GM18951 (cell line): Measurements from ENCODE around the gene STK25.

Experiments
- POLR2A ChIP-seq: IDR thresholded peaks from 4 replicates; pipeline ENCODE4 v1.6.1; 2011; ENCODE audit warnings: mild to moderate bottlenecking; ENCODE audit not compliant: insufficient read length, insufficient read depth; ENCODE audit errors: extremely low read depth
- in situ Hi-C: fragments of 300-500 bp; cut with MboI; formaldehyde crosslinking; loops from one replicate; pipeline ENCODE4 v1.12.0; 2022; ENCODE audit warnings: low sequenced_read_pairs, mixed read lengths, inconsistent platforms; ENCODE audit not compliant: unreplicated experiment

Gene STK25

GRCh38 chr2:241500016-241500415 is 8.4 kb downstream of the STK25 start:
- in situ Hi-C loops, result no loop called here
- no peak for TF ChIP-seq POLR2A

DNA sequence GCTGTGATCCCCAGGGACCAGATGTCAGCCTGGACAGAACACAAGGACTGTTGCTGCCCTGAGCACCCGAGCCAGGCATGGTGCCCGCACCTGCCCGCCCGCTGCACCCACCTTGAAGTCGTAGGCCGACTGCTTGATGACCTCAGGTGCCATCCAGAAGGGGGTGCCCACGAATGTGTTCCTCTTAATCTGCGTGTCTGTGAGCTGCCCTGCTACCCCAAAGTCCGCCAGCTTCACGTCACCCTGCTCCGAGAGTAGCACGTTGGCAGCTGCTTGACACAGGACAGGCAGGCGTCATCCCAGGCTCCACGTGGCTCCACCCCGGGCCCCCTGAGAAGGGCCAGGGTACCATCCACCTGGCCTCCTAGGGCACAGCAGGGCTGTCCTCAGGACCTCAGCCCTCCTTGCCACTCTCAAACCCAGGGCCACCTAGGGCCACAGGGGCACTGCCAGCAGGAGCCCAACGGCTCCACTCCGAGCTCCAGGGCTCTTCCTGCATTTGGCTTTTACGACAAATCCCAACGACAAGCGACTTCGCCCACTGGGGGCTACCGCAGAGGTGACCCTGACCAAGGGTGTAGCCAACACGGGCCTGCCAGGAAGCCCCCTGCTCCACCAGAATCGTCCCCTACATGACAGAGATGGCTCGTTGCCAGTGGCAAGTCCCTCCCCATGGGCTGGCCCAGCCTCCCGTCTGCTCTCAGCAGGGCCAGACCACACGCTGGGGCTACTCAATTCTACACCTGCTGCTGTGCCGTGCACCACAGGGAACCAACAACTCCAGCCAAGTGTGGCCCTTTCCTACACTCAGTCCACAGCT is 9.0 kb downstream of the STK25 start:
- TF ChIP-seq POLR2A, result no peak
- in situ Hi-C loops, result no loop called here

GRCh38 chr2:241498115-241499070 is 10.0 kb downstream of the STK25 start:
- in situ Hi-C loops, result no loop called here
- TF ChIP-seq POLR2A, result no peak

- no peak for TF ChIP-seq POLR2A
- in situ Hi-C loops, result no loop called here
These were observed 11.2 kb downstream of the STK25 start for GRCh38 chr2:241496904-241497877.

- in situ Hi-C loops, result no loop called here
- no peak for TF ChIP-seq POLR2A
These were observed 12.2 kb downstream of the STK25 start for GRCh38 chr2:241496003-241496707.

GRCh38 chr2:241495172-241496002 is 13.0 kb downstream of the STK25 start:
- TF ChIP-seq POLR2A, result no peak
- in situ Hi-C loops, result no loop called here

DNA sequence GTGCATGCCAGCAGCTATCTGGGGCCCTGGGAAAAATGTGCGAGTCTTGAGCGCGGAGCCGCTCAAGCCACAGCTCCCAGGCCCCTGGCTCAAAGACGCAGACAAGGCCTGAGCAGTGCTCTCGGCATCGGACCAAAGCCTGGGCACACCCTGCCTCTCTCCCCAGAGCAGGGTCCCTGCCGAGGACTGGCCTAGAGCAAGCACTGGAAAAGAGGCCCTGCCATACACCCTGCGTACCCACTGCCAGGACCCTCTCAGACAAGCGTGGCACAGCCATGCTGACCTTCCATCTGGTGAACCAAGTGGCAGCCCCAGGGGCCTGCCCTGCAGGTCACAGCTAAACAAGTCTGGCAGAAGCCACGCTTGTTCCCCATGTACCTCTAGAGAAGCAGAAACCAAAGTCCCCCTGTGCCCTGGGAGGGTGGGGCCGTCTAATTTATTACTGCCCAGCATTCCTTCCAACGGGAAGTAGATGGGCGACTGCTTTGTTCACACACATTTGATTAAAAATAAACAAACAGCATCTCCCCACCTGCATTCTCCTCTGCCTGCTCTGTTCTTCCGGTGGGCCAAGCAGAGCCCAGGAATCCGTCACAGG is 14.0 kb downstream of the STK25 start:
- in situ Hi-C loops, result no loop called here
- TF ChIP-seq POLR2A, result no peak

DNA sequence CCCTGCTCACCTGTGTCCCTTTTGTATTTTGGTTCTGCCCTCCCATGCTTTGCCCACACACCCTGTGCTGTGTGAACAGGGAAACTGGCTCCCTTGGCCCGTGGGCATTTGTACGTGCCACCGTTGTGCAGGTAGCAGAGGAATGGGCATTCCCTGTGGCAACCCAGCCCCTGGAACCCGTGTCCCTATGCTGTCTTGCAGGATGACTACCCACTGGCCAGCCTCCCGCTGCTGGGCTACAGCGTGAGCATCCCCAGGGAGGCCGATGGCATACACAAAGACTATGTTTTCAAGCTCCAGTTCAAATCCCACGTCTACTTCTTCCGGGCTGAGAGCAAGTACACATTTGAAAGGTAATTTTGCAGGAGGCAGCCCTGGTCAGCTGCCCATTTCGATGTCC is 15.3 kb downstream of the STK25 start:
- no peak for TF ChIP-seq POLR2A
- in situ Hi-C loops, result no loop called here

DNA sequence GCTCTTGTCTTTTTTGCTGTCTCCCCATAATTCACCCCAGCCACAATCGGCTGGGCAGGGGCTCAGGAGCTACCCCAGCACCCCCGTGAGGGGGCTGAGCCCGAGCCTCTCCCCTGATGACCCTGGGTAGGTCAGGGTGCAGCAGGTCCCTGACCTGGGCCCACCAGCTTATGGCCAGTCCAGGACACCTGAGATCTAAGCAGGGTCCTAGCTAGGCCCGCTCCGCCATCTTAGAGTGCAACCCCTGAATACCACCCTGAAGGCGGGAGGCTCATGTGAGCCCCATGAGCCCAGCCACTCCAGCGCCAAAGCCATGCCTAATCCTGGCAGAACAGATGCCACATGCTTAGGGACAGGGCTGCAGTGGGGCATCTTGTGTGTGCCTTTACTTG is 16.2 kb downstream of the STK25 start:
- in situ Hi-C loops, result no loop called here

GRCh38 chr2:241491549-241492173 is 16.7 kb downstream of the STK25 start:
- in situ Hi-C loops, result no loop called here
- TF ChIP-seq POLR2A, result no peak

More for the DNA sequence above, 16.2 kb downstream of the STK25 start:
- TF ChIP-seq POLR2A, result no peak
